Prostate gland (tissue), 2 donors: Measurements from ENCODE around the gene IRX2. TPM values are rescaled to one million over a fixed set of nuclear protein-coding genes. Genes with fewer than 3 reads are reported as not detected.

Source experiments
- DNase-seq: peaks from one replicate; pipeline ENCODE4 v3.0.0-alpha.2; 2019; ENCODE audit warnings: low spot score
- H3K27ac ChIP-seq, 2 donors: fragments of 200-600 bp; sonication (generic); 2 replicates each; pipeline ENCODE4 v1.5.1; 2017 to 2019
- H3K27me3 ChIP-seq: fragments of 200-600 bp; sonication (generic); replicated peaks from 2 replicates; pipeline ENCODE4 v1.5.1; 2019; ENCODE audit not compliant: insufficient read depth
- H3K36me3 ChIP-seq, 2 donors: fragments of 200-600 bp; sonication (generic); 1 replicate in 1 of 2; 2 replicates in 1 of 2; pipeline versions ENCODE4 v1.5.1 to v1.8.1; 2017 to 2019
- H3K4me1 ChIP-seq: fragments of 200-600 bp; sonication (generic); replicated peaks from 2 replicates; pipeline ENCODE4 v1.5.1; 2019
- H3K4me3 ChIP-seq, 2 donors: fragments of 200-600 bp; sonication (generic); 2 replicates each; pipeline ENCODE4 v1.5.1; 2017 to 2019
- H3K9me3 ChIP-seq: fragments of 200-600 bp; sonication (generic); 2 replicates; pipeline ENCODE4 v1.5.1; 2017
- CTCF ChIP-seq, 4 experiments: fragments of 200-600 bp in 2 of 4; fragments of 450-650 bp in 2 of 4; sonication (generic) in 2 of 4; IDR thresholded peaks; 1 replicate in 3 of 4; 2 replicates in 1 of 4; pipeline ENCODE4 v1.5.1; 2016 to 2019; ENCODE audit warnings: antibody characterized with exemption in 4 of 4, mild to moderate bottlenecking in 2 of 4, moderate library complexity in 2 of 4
- POLR2A ChIP-seq: fragments of 450-650 bp; IDR thresholded peaks from one replicate; pipeline ENCODE4 v1.6.1; 2016; ENCODE audit warnings: antibody characterized with exemption, mild to moderate bottlenecking
- POLR2AphosphoS5 ChIP-seq: sonication (generic); formaldehyde crosslinking; IDR thresholded peaks from one replicate; pipeline ENCODE4 v1.6.1; 2017; ENCODE audit warnings: antibody characterized with exemption
- WGBS: methylation state at CpG from one replicate; pipeline ENCODE4 v1.1.5; 2018; 5-methylcytosine and 5-hydroxymethylcytosine counted together
- intact Hi-C: fragments of 100-400 bp; cut with DNase I; formaldehyde crosslinking; loops from one replicate; pipeline ENCODE4 v1.14.2; 2022
- total RNA-seq, 2 donors: library from RNA; depleted of rRNA; stranded (reverse); fragments of >200 nt; gene quantifications; one replicate each; pipeline ENCODE4 v1.1.0, GENCODE V29; 2016

IRX2 gene
- total RNA-seq, 2 donors from 2014 or later, result 10.2 to 20.6 TPM

- TF ChIP-seq CTCF (IDR thresholded peaks at IDR 0.05), result no peak
- TF ChIP-seq POLR2A, result no peak
- TF ChIP-seq POLR2AphosphoS5, result no peak
- WGBS, result 19% methylated on average over 19 of the region's 19 CpGs
- Histone ChIP-seq H3K4me3 (no peak overlapping the region), H3K9me3 (no peaks in the 10 kb centered on the region), H3K4me1 (no peaks in the 10 kb centered on the region), H3K27me3 (no peaks in the 10 kb centered on the region), H3K27ac (no peak overlapping the region), H3K36me3 (no peaks in the 10 kb centered on the region)
- DNase-seq, result no peak
- intact Hi-C loops, result no loop called here
These were observed 23.9 kb downstream of the IRX2 start for GRCh38 chr5:2727550-2727949.

- Histone ChIP-seq H3K27ac (no peak overlapping the region), H3K9me3 (no peaks in the 10 kb centered on the region), H3K36me3 (no peaks in the 10 kb centered on the region), H3K27me3 (no peaks in the 10 kb centered on the region), H3K4me1 (no peaks in the 10 kb centered on the region), H3K4me3 (no peak overlapping the region)
- WGBS, result 93% methylated on average over 23 of the region's 23 CpGs
- no peak for DNase-seq
- intact Hi-C loops, result no loop called here
- TF ChIP-seq POLR2A, result no peak
- TF ChIP-seq POLR2AphosphoS5, result no peak
- no peak for TF ChIP-seq CTCF (IDR thresholded peaks at IDR 0.05)
These were observed 25.3 kb downstream of the IRX2 start for GRCh38 chr5:2725980-2726765.

GRCh38 chr5:2724831-2725230 is 26.6 kb downstream of the IRX2 start:
- Histone ChIP-seq H3K36me3 (no peaks in the 10 kb centered on the region), H3K9me3 (no peaks in the 10 kb centered on the region), H3K4me1 (no peaks in the 10 kb centered on the region), H3K4me3 (no peak overlapping the region), H3K27me3 (no peaks in the 10 kb centered on the region), H3K27ac (no peak overlapping the region)
- no peak for DNase-seq
- 65% methylated on average over 5 of the region's 5 CpGs for WGBS
- TF ChIP-seq POLR2AphosphoS5 (no peak), POLR2A (no peak), CTCF (IDR thresholded peaks at IDR 0.05) (no peak)
- intact Hi-C loops, result no loop called here

GRCh38 chr5:2724031-2724581 is 27.4 kb downstream of the IRX2 start:
- Histone ChIP-seq H3K9me3 (no peaks in the 10 kb centered on the region), H3K36me3 (no peaks in the 10 kb centered on the region), H3K27me3 (no peaks in the 10 kb centered on the region), H3K27ac (no peak overlapping the region), H3K4me1 (no peaks in the 10 kb centered on the region), H3K4me3 (no peak overlapping the region)
- WGBS, result 92% methylated on average over 10 of the region's 12 CpGs
- no peak for DNase-seq
- no peak for TF ChIP-seq POLR2AphosphoS5
- TF ChIP-seq CTCF (IDR thresholded peaks at IDR 0.05), result no peak
- TF ChIP-seq POLR2A, result no peak
- intact Hi-C loops, result no loop called here

- TF ChIP-seq POLR2AphosphoS5, result no peak
- no peak for TF ChIP-seq POLR2A
- TF ChIP-seq CTCF (IDR thresholded peaks at IDR 0.05), result no peak
- 89% methylated on average over 7 of the region's 7 CpGs for WGBS
- Histone ChIP-seq H3K27ac (no peak overlapping the region), H3K4me3 (no peak overlapping the region), H3K4me1 (no peaks in the 10 kb centered on the region), H3K27me3 (no peaks in the 10 kb centered on the region), H3K9me3 (no peaks in the 10 kb centered on the region), H3K36me3 (no peaks in the 10 kb centered on the region)
- no peak for DNase-seq
- intact Hi-C loops, result no loop called here
These were observed 28.6 kb downstream of the IRX2 start for GRCh38 chr5:2722901-2723300.
